HFF-Myc (cell line): ENCODE data around the gene STK4.

Experiments used
- DNase-seq: peaks from one replicate; pipeline ENCODE4 v3.0.0-alpha.2; 2011; ENCODE audit warnings: low read depth; ENCODE audit errors: extremely low read depth
- H3K4me3 ChIP-seq: replicated peaks from 2 replicates; pipeline ENCODE4 v1.5.1; 2011; ENCODE audit warnings: low read depth, mild to moderate bottlenecking, control low read depth, low read length
- CTCF ChIP-seq: IDR thresholded peaks from 2 replicates; pipeline ENCODE4 v1.5.1; 2012; ENCODE audit warnings: mild to moderate bottlenecking, low read depth, low read length, control low read depth; ENCODE audit errors: missing control alignments

The STK4 gene

GRCh38 chr20:44948513-44948912 is 17.8 kb upstream of the STK4 start:
- no peak for TF ChIP-seq CTCF
- no peak overlapping the region for H3K4me3 ChIP-seq
- no peak for DNase-seq

DNA sequence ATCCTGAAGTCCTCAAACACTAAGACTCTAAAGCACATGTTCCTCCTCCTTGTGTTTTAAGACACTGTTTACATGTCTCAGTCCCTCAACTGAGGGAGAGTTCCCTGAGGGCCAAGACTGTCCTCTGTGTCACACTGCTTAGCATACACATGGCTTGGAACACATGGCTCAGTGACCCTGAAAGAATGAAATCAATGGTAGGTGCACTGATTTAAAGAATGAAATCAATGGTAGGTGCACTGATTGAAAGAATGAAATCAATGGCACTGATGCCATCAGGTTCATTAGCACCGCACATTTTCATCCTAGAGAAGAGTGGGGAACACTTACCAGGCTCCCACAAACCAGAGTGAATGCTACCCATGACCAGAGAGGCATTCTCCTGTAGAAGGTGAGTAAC is 15.9 kb upstream of the STK4 start:
- DNase-seq = no peak
- TF ChIP-seq CTCF = no peak
- H3K4me3 ChIP-seq = no peak overlapping the region

- H3K4me3 ChIP-seq = no peak overlapping the region
- no peak for DNase-seq
- no peak for TF ChIP-seq CTCF
Measured at GRCh38 chr20:44952731-44953130, 13.6 kb upstream of the STK4 start.

GRCh38 chr20:44954211-44954610 is 12.1 kb upstream of the STK4 start:
- TF ChIP-seq CTCF = no peak

DNA sequence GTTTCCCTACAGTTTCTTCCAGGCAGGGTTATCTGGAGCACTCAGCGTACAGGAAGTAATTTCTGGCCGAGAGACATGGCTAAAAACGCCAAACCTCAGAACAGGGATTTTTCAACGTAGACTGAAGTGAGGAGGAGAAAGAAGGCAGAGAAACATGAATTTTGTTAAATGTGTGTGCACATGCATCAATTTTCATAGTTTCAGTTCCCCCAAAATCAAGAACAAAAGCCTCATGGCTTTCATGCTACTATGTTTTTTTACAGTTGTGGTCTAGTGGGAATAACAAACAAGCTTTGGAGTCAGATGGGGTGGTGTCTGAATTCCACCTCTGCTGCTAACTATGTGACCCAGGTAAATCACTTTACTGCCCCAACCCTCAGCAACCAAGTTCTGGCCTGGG is 11.0 kb upstream of the STK4 start:
- DNase-seq = no peak
- no peak overlapping the region for H3K4me3 ChIP-seq

More at GRCh38 chr20:44954211-44954610, 12.1 kb upstream of the STK4 start:
- H3K4me3 ChIP-seq = no peak overlapping the region
- no peak for DNase-seq

GRCh38 chr20:44956410-44956809 is 9.9 kb upstream of the STK4 start:
- DNase-seq = no peak
- TF ChIP-seq CTCF = no peak

More for the DNA sequence above, 11.0 kb upstream of the STK4 start:
- TF ChIP-seq CTCF = no peak

DNA sequence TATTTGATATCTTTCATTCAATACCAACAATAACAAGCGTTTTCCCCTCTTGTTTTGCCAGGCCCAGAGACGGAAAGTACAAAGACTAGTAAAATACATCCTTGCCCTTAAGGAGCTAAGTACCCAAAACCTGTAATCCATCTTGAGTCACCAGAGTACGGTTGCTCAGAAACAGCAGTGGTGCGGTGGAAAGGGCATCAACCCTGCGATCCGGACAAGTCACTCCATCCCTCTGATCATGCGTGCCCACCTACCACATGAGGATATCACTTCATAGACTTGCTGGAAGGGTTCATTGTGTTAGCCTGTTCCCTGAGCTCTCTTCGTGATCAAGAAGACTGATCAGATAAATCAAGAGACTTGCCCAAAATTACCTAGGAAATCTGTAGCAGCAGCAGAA is 8.0 kb upstream of the STK4 start:
- H3K4me3 ChIP-seq = peak overlapping the region; percentile 66
- DNase-seq = no peak
- no peak for TF ChIP-seq CTCF

More at GRCh38 chr20:44956410-44956809, 9.9 kb upstream of the STK4 start:
- no peak overlapping the region for H3K4me3 ChIP-seq
